ENCODE results near the gene DLG1.

GRCh38 chr3:197242784-197243432 lies 55.5 kb downstream of the DLG1 start:
- TF ChIP-seq POLR2A (IDR thresholded peaks at IDR 0.05), result no peak
- no peak for TF ChIP-seq CTCF (IDR thresholded peaks at IDR 0.05)
